GM12872 (cell line): Measurements from ENCODE around the gene NYAP2.

ENCODE experiments used
- TF ChIP-seq, protein P1 (sequence below): IDR thresholded peaks from 3 replicates; pipeline ENCODE4 v1.5.1; 2011; ENCODE audit warnings: low read depth, mild to moderate bottlenecking, low read length, moderate library complexity; ENCODE audit not compliant: insufficient read depth

Gene NYAP2

DNA sequence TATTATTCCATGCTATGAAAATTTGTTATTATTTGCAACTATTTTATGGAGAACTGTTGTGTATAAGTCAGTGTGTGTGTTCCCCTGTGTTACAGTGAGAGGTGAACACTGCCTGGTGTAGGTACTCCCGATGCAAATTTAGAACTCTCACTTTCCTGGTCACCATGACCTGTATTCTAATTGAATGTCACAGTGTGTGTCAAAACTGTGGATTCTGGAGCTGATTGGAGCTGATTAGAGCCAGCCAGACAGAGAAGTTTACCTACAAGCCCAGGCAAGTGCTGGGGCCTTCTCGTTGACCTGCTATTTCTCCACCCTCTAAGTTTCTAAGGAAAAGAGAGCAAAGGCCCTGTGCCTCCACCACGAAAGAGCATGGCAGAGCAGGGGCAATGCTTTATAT, 216.0 kb downstream of the NYAP2 start:
- TF ChIP-seq, protein P1, sequence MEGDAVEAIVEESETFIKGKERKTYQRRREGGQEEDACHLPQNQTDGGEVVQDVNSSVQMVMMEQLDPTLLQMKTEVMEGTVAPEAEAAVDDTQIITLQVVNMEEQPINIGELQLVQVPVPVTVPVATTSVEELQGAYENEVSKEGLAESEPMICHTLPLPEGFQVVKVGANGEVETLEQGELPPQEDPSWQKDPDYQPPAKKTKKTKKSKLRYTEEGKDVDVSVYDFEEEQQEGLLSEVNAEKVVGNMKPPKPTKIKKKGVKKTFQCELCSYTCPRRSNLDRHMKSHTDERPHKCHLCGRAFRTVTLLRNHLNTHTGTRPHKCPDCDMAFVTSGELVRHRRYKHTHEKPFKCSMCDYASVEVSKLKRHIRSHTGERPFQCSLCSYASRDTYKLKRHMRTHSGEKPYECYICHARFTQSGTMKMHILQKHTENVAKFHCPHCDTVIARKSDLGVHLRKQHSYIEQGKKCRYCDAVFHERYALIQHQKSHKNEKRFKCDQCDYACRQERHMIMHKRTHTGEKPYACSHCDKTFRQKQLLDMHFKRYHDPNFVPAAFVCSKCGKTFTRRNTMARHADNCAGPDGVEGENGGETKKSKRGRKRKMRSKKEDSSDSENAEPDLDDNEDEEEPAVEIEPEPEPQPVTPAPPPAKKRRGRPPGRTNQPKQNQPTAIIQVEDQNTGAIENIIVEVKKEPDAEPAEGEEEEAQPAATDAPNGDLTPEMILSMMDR, result no peak

DNA sequence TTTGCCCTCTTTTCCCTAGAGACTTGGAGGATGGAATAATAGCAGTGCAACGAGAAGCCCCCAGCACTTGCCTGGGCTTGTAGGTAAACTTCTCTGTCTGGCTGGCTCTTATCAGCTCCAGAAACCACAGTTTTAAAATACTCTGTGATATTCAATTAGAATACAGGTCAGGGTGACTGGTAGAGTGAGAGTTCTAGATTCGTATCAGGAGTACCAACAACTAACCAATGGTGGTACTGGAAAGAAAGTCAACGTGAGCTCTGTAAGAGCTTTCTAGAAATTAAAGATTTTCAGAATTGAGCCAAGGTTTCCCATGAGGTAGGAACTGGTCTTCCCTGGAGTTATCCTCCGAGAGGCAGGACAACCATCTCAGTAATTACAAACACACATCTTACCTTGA, 216.9 kb downstream of the NYAP2 start:
- TF ChIP-seq, protein P1, result no peak

DNA sequence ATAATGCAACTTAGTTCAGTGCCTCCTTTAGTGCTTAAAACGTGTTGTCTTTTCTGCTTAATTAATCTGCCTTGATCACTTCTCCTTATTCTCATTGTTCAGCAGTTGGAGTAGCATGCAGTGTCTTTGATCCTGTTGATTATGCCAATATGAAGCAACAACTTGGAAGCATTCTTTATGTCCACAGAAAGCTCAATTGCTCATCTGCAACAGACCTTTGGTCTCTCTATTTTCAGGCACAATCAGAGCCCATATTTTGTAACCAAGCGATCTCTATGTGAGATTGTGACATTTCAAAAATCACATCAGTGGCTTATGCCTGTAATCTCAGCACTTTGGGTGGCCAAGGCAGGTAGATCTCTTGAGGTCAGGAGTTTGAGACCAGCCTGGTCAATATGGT, 217.3 kb downstream of the NYAP2 start:
- TF ChIP-seq, protein P1, result no peak

DNA sequence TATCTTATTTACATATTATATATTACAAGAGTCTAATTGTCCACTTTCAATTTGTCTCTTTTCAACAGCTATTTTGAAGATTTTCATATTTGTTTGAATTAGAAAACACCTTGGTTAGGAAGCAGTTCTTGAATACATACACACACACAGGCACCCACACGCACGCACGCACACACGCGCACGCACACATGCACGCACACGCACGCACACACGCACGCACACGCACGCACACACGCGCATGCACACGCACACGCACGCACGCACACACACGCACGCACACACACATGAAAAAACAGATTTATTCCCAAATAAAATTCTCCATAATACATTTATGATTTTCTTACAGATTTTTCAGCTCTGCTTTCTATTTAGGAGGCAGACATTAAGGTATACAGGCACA, 220.7 kb downstream of the NYAP2 start:
- TF ChIP-seq, protein P1, result no peak

DNA sequence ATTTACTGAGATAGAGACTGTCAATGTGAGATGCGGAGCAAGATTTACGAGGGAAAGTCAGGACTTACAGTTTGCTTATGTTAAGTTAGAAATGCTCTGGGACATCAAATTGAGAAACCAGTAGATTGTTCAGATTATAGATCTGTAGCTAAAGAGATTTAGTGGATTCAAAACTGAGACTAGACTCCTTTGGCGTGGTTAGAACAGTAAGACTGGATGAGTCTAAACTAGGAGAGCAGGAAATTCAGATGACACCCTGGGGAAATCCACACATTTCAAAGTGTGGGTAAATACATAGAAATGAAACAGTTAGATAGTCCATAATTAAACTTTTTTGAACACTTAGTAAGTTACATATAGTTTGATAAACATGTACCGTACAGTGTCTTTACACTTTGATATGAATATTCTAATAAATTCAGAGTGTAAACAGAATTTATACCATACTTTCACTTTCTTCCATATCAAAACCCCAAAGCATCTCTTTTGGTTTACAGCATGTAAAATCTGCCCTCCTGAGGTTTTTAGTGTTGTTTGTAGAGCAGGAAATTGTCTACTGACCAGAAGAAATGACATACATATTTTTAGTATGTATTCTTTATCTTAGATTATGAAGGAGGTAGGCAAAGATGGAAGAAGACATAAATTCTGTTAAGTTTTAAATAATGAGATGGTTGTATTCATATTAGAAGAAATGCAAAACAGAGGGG, 231.5 kb downstream of the NYAP2 start:
- TF ChIP-seq, protein P1, result no peak

DNA sequence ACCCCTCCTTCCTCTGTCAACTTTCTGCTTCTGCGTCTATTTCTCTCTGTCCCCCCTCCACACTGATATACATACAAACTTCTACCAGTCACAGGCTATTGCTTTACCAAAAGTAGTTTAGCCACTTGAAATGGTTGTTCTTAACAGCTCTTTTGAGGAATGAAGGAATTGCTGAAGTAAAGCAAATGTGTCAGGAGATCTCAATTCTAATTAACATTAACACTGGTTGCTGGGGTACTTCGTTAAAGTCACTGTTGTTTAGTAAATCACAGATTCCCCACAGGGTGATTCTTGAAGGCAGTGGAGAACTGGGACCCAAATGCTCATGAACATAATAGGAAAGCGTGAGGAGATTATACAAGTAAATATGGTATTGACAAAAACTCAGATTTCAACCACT, 232.8 kb downstream of the NYAP2 start:
- TF ChIP-seq, protein P1, result no peak

DNA sequence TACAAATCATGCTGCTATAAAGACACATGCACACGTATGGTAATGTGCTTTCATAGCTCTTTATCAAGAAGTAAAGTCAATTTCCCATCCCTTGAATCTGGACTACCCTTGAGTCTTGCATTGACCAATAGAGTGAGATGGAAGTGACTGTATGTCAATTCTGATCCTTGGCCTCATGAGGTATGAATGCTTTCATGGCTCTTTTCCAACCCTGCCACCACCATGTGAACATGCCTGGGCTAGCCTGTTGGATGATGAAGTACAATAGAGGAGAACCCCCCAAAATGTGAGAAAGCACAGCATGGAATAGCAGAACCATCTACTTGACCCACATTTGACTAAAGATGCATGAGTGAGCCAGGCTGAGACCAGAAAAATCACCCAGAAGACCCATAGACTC, 237.0 kb downstream of the NYAP2 start:
- TF ChIP-seq, protein P1, result no peak

DNA sequence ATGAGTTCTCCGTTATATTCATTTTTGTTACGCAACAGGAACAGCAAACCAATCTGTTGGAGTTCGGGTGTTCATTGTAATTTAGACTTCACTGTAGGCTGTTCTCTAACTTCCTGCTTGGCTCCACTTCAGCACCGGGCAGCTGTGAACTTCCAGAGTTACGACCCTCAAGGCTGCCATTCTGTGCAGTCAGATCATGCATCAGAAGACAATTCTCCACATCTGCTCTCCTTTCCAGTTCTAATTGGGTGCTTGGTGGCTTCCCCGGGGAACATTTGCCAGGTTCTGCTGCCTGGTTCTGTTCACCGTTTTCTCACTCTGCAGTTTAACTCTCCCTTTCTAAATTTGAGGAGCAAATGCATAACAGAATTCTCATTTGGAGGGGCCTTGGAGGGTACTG, 237.7 kb downstream of the NYAP2 start:
- TF ChIP-seq, protein P1, result no peak
